Thyroid gland (tissue), 4 donors: ENCODE measurements around the gene CD300C.
"Not testable (repeated sequence)": the region's sequence is repeated elsewhere in the genome, so short reads cannot be mapped to it uniquely, and the experiment has no call there.

ENCODE experiments used
- CTCF ChIP-seq, 6 experiments: fragments of 200-600 bp in 3 of 6; fragments of 450-650 bp in 3 of 6; sonication (generic) in 3 of 6; IDR thresholded peaks; one replicate each; pipeline ENCODE4 v1.5.1; 2016 to 2019; ENCODE audit warnings: antibody characterized with exemption in 6 of 6, mild to moderate bottlenecking in 2 of 6, inconsistent platforms in 1 of 6, moderate library complexity in 1 of 6
- POLR2A ChIP-seq, 2 donors: fragments of 450-650 bp; IDR thresholded peaks; one replicate each; pipeline ENCODE4 v1.6.1; 2017; ENCODE audit warnings: antibody characterized with exemption in 2 of 2, mild to moderate bottlenecking in 2 of 2, moderate library complexity in 1 of 2

DNA sequence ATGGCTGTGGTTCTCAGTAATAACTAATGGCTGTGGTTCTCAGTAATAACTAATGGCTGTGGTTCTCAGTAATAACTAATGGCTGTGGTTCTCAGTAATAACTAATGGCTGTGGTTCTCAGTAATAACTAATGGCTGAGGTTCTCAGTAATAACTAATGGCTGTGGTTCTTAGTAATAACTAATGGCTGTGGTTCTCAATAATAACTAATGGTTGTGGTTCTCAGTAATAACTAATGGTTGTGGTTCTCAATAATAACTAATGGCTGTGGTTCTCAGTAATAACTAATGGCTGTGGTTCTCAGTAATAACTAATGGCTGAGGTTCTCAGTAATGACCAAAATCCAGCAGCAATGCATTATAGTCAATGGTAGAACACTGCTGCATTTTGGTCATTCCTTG lies 27.7 kb upstream of the CD300C start:
- not testable (repeated sequence) for TF ChIP-seq CTCF, POLR2A (IDR thresholded peaks at IDR 0.05)
